ENCODE measurements around the gene FHAD1. TPM values are rescaled to one million over a fixed set of nuclear protein-coding genes. Genes with fewer than 3 reads are reported as not detected.

The FHAD1 gene
- total RNA-seq, 4 donors from 2014 or later: 0.96 TPM; not detected in 3

GRCh38 chr1:15401391-15402055, 154.5 kb downstream of the FHAD1 start:
- ATAC-seq (ENCODE audit: low FRiP score): no peak
- no peak for DNase-seq (ENCODE audit: low spot score)
- TF ChIP-seq CTCF (IDR thresholded peaks at IDR 0.05): no peak

- TF ChIP-seq CTCF (IDR thresholded peaks at IDR 0.05): no peak
- DNase-seq (ENCODE audit: low spot score) (no peak), ATAC-seq (ENCODE audit: low FRiP score) (no peak)
Observed at GRCh38 chr1:15402809-15403450, 155.9 kb downstream of the FHAD1 start.

GRCh38 chr1:15403962-15404580, 157.0 kb downstream of the FHAD1 start:
- ATAC-seq (ENCODE audit: low FRiP score): no peak
- no peak for DNase-seq (ENCODE audit: low spot score)
- TF ChIP-seq CTCF (IDR thresholded peaks at IDR 0.05): no peak

GRCh38 chr1:15405106-15405850, 158.3 kb downstream of the FHAD1 start:
- ATAC-seq (ENCODE audit: low FRiP score): no peak
- no peak for DNase-seq (ENCODE audit: low spot score)
- no peak for TF ChIP-seq CTCF (IDR thresholded peaks at IDR 0.05)

- DNase-seq (ENCODE audit: low spot score) (no peak), ATAC-seq (ENCODE audit: low FRiP score) (peak; percentile 72)
- TF ChIP-seq CTCF (IDR thresholded peaks at IDR 0.05): no peak
Observed at GRCh38 chr1:15406614-15407559, 159.9 kb downstream of the FHAD1 start.

GRCh38 chr1:15407580-15407979, 160.6 kb downstream of the FHAD1 start:
- TF ChIP-seq CTCF (IDR thresholded peaks at IDR 0.05): no peak
- no peak for DNase-seq (ENCODE audit: low spot score)
- ATAC-seq (ENCODE audit: low FRiP score): no peak
